ENCODE data around the gene ZIC2.
"Not testable (repeated sequence)": the region's sequence is repeated elsewhere in the genome, so short reads cannot be mapped to it uniquely, and the experiment has no call there.

The ZIC2 gene

DNA sequence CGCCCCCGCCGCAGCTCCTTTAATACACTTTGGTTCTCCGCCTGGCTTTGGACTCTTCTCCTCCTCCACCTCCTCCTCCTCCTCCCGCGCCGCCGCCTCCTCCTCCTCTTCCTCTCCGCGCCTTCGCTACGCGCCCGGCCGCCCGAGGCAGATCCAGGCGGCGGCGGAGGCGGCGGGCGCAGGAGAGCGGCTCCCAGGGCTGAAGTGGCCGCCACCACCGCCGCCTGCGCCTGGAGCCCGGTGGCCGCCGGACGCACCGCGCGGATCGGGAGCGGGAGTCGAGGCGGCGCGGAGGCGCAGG, at the start of gene ZIC2:
Gene ZIC2 (plus strand): TSS at position 50 of the 301 bp plus-strand sequence. CDS start 281 bp downstream, outside the sequence.
- DNase-seq (ENCODE audit: low read depth) = no peak

DNA sequence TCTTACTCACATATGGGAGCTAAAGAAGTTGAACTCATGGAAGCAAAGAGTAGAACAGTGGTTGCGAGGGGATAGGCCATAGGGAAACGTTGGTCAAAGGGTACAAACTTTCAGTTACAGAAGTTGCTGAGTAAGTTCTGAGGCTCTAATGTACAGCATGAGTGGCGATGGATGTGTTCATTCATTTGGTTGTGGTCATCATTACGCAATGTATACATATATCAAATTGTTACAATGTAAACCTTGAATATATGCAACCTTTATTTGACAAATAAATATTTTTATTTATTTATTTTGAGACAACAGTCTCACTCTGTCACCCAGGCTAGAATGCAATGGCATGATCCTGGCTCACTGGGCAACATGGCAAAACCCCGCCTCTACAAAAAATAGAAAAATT, 48.7 kb upstream of the ZIC2 start:
- DNase-seq (ENCODE audit: low read depth) = no peak

DNA sequence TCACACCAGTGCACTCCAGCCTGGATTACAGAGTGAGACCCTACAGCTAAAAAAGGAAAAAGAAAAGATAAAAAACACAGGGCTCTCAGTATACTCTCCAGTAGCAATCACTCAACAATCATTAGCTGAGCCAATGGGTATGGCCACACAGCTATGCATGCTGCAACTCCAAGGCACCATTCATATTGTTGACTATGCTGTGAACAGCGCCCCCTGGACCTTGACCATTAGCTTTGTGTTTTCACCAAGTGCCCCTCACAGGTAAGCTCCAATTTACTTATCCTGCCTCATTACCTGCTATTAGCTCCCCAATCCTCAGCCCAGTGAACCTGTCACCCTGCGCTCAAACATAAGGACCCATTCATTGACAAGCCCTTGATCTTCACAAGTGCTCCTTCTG, 45.8 kb upstream of the ZIC2 start:
- no peak for DNase-seq (ENCODE audit: low read depth)

DNA sequence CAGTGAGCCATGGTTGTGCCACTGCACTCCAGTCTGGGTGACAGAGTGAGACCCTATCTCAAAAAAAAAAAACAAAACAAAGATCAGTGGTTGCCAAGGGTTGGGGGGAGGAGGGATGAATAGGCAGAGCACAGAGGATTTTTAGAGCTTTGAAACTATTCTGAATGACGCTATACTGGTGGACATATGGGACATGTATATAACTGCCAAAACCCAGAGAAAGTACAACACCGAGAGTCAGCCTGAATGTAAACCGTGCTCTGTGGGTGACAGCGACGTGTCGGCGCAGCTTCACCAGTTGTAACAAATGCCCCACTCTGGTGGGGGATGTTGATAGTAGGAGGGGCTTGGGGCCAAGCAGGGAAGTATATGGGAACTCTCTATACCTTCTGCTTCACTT, 42.9 kb upstream of the ZIC2 start:
- DNase-seq (ENCODE audit: low read depth) = no peak

DNA sequence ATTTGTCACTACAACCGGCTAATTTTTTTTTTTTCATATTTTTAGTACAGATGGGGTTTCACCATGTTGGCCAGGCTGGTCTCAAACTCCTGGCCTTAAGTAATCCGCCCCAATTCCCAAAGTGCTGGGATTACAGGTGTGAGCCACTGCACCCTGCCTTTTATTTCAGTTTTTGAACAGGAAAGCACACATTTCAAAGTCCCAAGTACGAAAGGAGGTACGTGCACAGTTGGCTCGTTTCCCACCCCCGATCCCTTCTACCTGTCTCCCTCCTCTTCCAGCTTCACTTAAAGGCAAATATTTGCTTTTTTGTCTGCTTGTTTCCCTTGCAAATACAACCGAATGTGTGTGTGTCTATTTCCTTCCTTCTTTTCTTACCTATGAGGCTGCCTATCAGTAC, 40.5 kb upstream of the ZIC2 start:
- no peak for DNase-seq (ENCODE audit: low read depth)

DNA sequence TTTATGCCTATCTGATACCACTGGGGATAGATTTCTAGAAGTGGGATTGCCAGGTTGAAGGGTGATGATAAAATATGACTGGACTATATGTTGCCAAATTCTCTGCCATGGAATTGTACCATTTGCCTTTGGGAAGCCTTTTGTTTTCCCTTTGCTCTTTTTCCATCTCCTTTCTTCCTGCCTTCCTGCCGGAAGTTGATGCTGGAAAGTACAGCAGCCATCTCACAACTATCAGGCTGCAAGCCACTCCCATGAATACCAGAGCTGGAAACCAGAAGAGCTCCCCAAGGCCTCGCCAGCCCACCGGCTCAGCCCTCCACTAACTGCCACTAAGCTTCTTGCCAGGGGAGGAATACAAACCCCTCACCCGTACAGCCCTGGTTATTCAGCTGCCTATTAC, 39.7 kb upstream of the ZIC2 start:
- no peak for DNase-seq (ENCODE audit: low read depth)

DNA sequence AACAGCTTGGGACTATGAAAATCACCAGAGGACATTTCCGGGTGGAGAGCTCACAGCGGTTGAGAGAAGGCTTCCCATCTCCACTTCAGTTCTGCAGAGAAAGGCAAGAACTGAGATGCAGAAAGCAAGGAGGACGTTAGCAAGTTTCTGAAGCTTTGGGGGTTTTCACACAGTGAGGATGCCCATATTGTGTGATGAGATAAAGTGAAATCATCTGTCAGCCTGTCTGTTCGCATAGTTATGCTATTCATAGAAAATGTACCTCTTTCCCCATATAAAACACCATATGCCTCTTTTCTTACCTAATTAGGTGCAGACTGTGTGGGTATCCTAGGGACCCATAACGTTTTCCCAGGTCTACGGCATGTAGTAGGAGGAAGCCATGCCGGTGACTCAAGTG, 37.5 kb upstream of the ZIC2 start:
- DNase-seq (ENCODE audit: low read depth) = no peak

DNA sequence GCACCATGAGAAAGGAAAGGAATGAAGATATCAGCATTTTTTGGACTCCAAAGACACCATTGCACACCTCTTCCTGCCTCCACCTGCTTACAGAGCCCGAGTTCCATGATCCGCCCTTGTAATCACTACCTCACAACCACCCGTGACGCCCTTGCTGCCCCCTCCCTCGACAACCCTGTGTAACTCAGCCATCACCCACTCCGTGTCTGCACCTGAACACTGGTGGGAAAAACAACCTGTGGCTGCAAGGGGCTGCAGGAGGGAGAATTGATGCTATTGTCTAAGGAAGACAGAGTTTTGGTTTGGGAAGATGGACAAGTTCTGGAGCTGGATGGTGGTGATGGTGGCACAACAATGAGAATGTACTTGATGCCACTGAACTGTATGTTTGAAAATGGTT, 37.0 kb upstream of the ZIC2 start:
- no peak for DNase-seq (ENCODE audit: low read depth)

DNA sequence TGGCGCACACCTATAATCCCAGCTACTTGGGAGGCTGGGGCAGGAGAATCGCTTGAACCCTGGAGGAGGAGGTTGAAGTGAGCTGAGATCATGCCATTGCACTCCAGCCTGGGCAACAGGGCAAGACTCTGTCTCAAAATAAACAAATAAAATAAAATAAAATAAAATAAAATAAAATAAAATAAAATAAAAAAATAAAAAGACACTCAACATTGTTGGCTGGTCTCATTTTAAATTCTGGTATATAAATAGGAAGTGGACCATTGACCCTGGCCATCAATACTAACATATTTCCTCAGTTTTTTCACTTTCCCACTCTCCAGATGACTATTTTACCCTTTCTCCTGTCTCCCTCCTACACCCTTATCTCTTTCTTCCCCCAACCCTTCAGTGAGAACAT, 36.1 kb upstream of the ZIC2 start:
- DNase-seq (ENCODE audit: low read depth) = not testable (repeated sequence)

DNA sequence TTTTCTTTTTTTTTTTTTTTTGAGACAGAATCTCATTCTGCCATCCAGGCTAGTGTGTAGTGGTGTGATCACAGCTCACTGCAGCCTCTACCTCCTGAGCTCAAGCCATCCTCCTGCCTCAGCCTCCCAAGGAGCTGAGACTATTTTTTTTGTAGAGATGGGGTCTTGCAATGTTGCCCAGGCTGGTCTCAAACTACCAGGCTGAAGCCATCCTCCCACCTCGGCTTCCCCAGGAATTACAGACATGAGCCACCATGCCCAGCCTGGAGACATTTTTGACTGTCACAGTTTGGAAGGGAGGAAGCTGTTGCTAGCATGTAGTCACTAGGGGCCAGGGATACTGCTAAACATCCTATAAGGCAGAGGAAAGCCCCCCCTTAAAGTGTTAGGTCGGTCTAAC, 33.9 kb upstream of the ZIC2 start:
- DNase-seq (ENCODE audit: low read depth) = no peak

DNA sequence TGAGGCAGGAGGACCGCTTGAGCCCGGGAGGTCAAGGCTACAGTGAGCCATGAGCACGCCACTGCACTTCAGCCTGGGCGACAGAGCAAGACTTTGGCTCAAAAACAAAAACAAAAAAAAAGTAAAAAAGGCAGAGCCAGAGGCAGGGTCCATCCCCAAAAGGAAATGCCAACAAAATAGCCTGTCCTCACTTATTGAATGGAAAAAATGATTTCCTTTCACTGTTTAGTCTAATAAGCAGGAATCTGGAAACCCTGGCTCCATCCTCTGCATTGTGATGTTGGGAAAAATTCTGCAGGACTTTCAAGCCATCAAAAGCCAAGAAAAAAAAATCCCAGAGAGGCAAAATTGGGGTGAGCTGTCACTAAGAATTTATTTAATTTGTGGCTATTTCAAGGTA, 33.2 kb upstream of the ZIC2 start:
- DNase-seq (ENCODE audit: low read depth) = no peak

DNA sequence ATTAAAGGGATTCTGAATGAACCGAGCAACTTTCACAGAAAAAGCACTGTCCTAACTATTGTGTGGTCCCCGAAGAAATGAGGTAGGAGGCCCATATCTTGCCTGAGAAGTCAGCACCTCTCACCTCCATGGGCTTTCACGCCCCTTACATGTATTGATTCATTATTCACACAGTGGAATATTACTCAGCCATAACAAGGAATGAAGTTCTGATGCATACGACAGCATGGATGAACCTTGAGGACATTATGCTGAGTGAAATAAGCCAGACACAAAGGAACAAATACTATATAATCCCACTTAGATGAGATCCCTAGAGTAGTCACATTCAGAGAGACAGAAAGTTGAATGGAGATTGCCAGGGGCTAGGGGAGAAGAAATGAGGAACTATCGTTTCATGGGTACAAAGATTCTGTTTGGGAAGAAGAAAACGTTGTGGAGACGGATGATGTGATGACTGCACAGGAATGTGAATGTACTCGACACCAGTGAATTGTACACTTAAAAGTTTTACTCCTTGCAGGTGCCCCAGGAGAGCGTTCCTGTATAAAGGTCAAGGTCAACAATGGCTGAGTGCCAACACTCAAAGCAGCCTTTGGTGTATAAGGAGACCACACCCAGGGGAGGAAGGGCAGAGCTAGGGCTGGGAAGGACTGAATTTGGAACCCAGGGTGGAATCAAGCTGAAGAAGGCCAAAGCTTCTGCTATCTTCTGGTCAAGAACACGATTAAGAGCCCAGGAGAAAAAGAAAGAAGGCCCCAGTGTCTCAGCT, 32.5 kb upstream of the ZIC2 start:
- DNase-seq (ENCODE audit: low read depth) = no peak

DNA sequence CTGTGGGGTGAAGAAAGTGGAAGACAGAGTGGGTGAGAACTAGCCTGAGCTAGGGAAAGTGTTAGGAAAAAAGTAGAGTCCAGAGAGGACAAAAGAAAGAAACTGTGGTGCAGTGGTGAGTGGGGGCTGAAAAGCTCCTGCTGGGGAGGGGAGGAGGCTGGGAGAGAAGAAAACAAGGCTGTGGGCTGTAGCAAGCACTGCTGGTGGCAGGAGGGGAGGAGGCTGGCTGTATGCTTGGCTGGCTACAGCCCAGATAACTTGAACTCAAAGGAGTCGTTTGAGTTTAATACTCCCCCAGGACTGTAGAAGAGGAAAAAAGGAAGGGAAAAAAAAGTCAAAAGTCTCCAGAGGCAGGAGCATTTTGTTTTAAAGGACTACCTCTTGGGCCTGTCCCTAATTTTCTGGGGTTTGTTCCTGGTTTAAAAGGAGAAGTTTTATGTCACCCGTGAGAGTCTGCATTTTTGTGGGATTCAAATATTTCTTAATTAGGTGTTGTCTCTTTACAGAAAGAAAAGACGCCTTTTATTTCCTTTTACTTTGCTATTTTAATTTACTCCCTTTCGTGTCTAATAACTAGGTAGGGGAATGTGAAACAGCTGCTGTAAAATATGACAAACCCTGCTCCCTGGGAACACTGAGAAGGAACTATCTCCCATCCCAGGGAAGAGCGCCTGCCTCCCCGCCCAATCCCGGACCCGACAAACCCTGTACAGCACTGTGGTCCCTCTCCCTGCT, 31.7 kb upstream of the ZIC2 start:
- no peak for DNase-seq (ENCODE audit: low read depth)

DNA sequence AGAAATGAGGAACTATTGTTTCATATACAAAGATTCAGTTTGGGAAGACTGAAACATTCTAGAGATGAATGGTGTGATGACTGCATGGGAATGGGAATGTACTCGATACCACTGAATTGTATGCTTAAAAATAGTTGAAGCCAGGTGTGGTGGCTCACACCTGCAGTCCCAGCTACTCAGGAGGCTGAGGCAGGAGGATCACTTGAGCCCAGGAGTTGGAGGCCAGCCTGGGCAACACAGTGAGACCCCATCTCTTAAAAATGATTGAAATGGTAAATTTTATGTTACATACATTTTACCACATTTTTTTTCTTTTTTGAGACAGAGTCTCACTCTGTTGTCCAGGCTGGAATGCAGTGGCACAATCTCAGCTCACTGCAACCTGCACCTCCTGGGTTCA, 29.9 kb upstream of the ZIC2 start:
- not testable (repeated sequence) for DNase-seq (ENCODE audit: low read depth)

DNA sequence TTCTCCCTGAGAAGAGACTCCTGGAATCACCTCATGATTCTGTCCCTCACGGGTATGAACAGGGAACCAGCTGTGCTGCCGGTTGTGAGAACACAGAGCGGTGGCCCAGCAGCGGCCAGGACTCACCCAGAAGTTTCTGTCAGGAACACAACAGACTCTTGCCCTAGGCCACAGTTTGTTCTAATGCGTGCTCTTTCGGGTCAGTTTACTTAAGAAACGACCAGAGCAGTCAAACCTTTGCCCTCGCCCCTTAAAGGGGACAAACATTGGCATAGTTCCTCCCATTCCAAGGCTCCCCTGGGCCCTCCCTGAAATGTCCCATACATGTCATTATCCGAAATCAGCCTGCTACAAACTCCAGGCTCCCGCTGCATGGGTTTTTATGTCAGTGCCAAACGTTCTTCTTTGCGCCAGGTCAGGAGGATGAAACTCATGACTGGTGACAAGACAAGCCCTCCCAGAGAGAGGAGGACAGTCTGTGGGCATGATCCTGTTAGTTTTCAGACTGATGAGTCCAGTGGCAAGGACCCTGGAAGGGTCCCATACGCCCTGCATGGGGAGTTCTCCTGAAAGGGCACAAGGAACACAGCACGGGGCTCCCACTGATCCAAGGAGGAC, 28.3 kb upstream of the ZIC2 start:
- DNase-seq (ENCODE audit: low read depth) = no peak

DNA sequence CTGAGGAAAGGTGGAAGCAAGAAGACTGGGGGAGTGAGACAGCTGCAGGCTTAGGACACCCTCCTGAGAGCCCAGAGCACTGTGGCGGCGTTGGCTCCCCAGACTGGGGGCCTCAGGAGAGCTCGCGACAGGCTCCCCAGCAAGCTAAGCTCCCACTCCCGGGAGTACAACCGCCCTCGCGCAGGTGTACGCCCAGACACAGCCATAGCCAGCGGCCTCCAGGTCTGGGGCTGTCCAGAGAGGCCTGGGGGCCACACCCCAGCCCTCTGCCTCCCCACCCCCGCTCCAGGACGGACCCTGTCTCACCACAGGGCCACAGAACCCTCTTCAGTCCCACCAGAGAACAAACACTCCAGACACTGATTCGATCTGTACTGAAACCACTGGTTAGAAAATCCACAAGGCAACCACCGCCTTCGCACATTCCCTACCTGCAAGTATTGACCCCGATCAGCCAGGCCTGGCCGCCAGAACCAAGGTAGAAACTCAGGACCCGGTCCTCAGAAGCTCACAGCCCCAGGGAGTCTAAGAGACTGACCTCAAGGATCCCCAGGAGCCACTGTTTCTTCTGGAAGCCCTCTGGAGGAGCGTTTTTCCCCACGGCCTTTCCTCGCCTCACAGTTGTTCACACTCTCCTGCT, 26.4 kb upstream of the ZIC2 start:
- no peak for DNase-seq (ENCODE audit: low read depth)

DNA sequence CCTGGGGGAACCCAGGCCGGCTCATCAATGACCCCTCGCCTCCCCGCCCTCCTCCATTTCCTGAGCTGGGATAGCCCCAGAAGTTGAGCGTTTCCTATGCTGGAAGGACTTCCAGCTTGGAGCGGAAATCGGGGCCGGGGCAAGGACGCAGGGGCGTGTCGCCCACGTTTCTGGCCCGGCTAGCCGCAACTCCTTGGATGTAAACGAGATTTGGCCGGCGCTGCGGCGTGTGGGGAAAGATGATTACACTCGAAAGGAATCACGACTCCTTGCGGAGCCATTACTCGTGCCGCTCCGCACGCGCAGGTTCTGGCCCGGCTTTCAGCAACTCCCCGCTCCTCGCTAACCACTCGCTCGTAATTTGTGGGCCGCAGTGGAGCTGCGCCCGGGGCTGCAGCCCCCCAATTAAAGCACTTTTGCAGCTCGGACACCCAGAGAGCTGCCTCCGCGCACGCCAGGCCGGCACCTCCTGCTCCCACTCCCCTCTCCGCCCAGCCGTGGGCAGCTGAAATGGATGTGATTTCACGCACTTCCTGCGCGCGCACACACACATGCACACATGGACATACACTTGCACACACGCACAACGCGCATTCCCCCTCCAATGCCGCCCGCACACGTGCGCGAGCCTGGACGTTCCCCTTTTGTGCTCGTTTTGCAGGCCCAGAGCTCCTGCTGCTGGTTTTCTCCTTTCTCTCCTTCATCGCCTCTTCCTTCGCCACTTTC, 25.7 kb upstream of the ZIC2 start:
- no peak for DNase-seq (ENCODE audit: low read depth)

DNA sequence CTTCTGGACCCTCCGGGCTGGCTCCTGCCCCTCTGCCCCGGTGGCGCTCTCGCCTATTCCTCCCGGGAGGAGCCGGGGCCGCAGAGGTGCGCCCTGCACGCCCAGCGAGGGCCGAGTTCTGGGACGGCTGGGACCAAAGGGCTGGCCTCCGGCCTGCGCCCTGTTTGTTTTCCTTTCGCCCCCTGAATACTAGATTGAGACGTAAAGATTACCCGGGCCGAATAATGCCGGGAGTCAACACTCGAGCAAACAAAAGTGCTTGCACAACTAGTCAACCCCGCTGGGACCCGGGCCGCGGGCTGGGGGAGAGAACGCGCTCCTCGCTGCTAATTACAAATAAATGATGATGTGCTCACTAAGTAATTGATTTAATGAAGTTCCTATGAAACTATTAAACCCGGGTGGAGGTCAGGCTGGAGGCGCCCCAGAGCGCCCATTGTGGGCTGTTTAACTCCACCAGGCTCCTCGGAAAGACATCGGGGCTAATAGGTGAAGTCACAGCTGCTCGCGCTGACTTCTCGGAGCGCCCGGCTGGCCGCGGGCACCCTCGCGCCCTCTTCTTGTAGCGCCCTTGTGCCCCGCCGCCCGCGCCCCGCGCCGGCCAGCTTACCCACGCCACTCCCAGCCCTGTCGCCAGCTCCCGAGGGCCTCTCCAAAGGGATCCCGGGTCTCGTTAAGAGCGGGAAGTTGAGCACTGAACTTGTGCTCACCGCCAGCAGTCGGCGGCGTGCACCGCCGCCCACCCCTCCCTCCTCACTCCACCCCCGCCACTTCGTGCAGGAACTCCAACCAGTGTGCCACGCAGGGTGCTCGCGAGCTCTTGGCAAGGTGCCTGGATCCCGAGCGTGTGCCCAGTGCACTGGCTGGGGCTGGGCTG, 24.9 kb upstream of the ZIC2 start:
- no peak for DNase-seq (ENCODE audit: low read depth)

DNA sequence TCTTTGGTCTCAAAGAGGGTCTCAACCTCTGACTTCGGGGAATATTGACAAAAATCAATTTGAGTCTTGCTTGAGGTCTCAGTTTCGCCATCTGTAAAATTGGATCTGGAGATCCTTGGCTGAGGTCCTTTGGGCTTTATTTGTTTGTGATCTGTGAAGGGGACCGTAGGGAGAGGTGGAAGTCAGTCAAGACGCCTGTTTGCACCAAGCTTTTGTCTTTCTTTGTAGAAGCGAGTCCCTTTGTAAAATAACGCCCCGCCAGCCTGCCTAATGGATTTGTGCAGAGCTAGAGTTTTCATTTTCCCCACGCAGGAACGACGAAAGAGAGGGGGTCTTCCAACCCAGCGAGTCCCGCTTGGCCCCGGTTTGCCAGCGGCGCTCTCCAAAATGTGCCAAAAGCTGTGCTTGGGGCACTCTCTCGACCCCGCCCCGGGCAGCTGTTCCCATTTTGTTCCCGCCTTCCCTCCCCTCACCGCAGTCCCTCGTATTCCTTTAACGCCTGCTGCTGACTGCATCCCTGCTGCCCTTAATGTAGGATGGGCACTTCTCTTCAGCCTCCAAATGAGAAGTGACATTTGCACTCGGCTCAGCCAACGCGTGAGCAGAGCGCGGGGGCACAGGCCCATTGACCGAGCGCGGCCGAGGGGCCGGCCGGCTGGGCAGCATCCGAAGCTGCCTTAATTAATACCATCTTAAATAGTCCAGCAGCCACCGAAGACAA, 23.0 kb upstream of the ZIC2 start:
- no peak for DNase-seq (ENCODE audit: low read depth)

DNA sequence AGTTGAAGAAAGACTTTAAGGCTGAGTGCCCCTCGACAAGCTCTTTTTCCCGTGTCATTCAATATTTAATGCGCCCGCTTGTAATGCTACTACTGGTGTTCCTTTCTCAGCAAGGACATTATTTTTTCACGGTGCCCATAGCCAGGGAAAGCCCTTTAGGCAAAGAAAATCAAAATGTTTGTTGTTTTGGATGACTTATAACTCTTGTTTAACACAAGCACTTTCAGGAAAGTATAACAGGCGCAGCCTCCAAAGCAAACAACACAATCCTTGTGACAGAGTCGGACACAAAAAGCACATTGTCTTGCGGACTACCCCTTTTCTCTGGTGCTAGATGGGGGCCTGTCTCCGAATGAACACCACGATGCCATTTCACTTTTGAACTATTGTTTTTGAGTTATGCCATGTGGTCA, 22.5 kb upstream of the ZIC2 start:
- DNase-seq (ENCODE audit: low read depth) = no peak

All from fibroblast of gingiva (primary cell).